Uterus (tissue), 4 donors: ENCODE data around the gene COL5A1. TPM values are rescaled to one million over a fixed set of nuclear protein-coding genes. Genes with fewer than 3 reads are reported as not detected.

Experiments
- DNase-seq, 2 donors: peaks; one replicate each; pipeline ENCODE4 v3.0.0-alpha.2; 2019 to 2020
- H3K27ac ChIP-seq, 2 donors: fragments of 200-600 bp; sonication (generic); 1 replicate in 1 of 2; 2 replicates in 1 of 2; pipeline ENCODE4 v1.5.1; 2016 to 2018
- H3K27me3 ChIP-seq, 2 donors: fragments of 200-600 bp; sonication (generic); one replicate each; pipeline ENCODE4 v1.5.1; 2018 to 2019; ENCODE audit warnings: control low read depth in 1 of 2
- H3K36me3 ChIP-seq, 2 donors: fragments of 200-600 bp; sonication (generic); one replicate each; pipeline ENCODE4 v1.5.1; 2019; ENCODE audit warnings: control low read depth in 1 of 2
- H3K4me1 ChIP-seq, 2 donors: fragments of 200-600 bp; sonication (generic); one replicate each; pipeline ENCODE4 v1.5.1; 2018 to 2019; ENCODE audit warnings: control low read depth in 1 of 2
- H3K4me3 ChIP-seq, 2 donors: fragments of 200-600 bp; sonication (generic); 1 replicate in 1 of 2; 2 replicates in 1 of 2; pipeline ENCODE4 v1.5.1; 2018 to 2019; ENCODE audit warnings: mild to moderate bottlenecking in 1 of 2
- H3K9me3 ChIP-seq, 2 donors: fragments of 200-600 bp; sonication (generic); one replicate each; pipeline ENCODE4 v1.5.1; 2019; ENCODE audit warnings: control low read depth in 1 of 2
- POLR2A ChIP-seq, 2 donors: fragments of 450-650 bp; IDR thresholded peaks; one replicate each; pipeline ENCODE4 v1.6.1; 2016; ENCODE audit warnings: antibody characterized with exemption in 2 of 2, mild to moderate bottlenecking in 1 of 2, moderate library complexity in 1 of 2
- intact Hi-C: fragments of 100-400 bp; cut with DNase I; formaldehyde crosslinking; loops from one replicate; pipeline ENCODE4 v1.15.1; 2023; ENCODE audit warnings: low total_unique reads
- total RNA-seq, 4 donors: library from RNA; depleted of rRNA in 3 of 4; stranded (reverse); fragments of >200 nt in 3 of 4; gene quantifications; one replicate each; pipeline versions ENCODE4 v1.1.0 to v1.2.4, GENCODE V29; 2014 to 2023
- TF ChIP-seq, protein P1 (sequence below), 4 experiments: fragments of 200-600 bp in 2 of 4; fragments of 450-650 bp in 2 of 4; sonication (generic) in 2 of 4; IDR thresholded peaks; one replicate each; pipeline ENCODE4 v1.5.1; 2016 to 2019; ENCODE audit warnings: antibody characterized with exemption in 4 of 4, mild to moderate bottlenecking in 2 of 4, moderate library complexity in 1 of 4
- donor health status: DM: yes; HTN: yes; CAD: no.

COL5A1 gene
- total RNA-seq, 4 donors from 2014 or later: 21.2 to 604 (median 129) TPM

DNA sequence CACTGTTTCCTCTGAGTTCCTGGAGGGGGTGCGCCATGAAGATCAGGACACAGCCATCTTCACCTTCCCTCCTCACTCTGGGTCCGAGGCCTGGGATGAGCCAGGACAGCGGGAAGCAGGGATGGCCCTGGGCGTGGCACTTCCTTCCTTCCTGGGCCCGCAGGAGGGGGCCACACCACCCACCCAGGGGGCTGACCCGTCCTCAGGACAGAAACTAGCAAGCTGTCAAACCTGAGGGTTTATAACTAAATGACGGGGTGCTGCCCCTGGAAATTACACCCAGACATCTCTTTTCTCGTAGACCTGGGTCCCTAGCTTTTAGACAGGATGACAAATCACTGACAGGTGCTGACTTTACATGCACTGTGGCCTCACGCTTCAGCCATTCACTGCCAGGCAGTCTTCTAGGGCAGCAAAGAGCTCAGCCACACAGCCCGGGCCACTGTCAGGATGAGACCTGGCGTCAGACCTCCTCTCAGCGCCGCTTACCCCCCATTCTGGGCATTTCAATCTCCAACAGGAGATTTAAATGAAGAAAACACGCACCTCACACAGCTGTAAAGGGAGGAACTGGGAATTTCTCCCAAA lies 247.1 kb downstream of the COL5A1 start:
- DNase-seq: no peak
- no peaks in the 10 kb centered on the region for H3K4me1 ChIP-seq
- H3K36me3 ChIP-seq: no peaks in the 10 kb centered on the region
- intact Hi-C loops: no loop called here
- no peak for TF ChIP-seq POLR2A (IDR thresholded peaks at IDR 0.05)
- TF ChIP-seq, protein P1, sequence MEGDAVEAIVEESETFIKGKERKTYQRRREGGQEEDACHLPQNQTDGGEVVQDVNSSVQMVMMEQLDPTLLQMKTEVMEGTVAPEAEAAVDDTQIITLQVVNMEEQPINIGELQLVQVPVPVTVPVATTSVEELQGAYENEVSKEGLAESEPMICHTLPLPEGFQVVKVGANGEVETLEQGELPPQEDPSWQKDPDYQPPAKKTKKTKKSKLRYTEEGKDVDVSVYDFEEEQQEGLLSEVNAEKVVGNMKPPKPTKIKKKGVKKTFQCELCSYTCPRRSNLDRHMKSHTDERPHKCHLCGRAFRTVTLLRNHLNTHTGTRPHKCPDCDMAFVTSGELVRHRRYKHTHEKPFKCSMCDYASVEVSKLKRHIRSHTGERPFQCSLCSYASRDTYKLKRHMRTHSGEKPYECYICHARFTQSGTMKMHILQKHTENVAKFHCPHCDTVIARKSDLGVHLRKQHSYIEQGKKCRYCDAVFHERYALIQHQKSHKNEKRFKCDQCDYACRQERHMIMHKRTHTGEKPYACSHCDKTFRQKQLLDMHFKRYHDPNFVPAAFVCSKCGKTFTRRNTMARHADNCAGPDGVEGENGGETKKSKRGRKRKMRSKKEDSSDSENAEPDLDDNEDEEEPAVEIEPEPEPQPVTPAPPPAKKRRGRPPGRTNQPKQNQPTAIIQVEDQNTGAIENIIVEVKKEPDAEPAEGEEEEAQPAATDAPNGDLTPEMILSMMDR (IDR thresholded peaks at IDR 0.05): no peak
- no peak overlapping the region for H3K4me3 ChIP-seq
- no peaks in the 10 kb centered on the region for H3K9me3 ChIP-seq
- H3K27ac ChIP-seq: no peak overlapping the region
- H3K27me3 ChIP-seq: no peaks in the 10 kb centered on the region

DNA sequence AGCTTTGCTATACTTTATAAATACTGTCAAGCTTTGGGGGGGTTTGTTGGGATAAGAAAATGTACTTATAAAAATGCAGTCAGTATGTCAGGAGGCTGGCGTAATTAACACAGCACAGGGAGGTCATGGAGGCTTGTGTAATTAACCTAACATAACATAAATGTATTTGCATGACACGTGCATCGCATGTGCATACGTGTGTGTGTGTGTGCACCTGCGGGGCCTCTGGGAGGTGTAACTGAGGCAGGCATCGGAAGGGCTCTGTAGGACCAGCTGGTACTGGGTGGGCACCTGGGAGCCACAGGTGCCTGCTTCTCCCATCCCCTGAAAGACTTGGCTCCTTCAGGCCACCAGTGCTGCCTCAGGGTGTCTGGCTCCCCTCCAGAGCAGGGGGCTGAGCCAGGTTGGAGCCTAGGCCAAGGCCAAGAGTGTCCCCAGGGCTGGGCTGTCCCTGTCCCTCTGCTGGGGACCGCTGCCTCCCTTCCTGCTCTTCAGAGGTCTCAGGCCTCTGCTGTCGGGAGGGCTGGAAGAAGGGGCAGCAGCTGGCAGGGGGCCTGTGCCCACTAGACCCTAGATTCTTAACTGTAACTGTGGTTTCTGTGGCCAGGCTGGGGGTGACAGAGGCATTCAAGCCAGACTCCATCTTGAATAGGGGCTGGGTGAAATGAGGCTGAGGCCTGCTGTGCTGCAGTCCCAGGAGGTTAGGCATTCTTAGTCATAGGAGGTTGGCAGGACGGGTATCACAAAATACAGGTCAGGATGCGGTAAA lies 248.0 kb downstream of the COL5A1 start:
- Histone ChIP-seq H3K27me3 (no peaks in the 10 kb centered on the region), H3K4me3 (no peak overlapping the region), H3K36me3 (no peaks in the 10 kb centered on the region), H3K4me1 (no peaks in the 10 kb centered on the region), H3K27ac (no peak overlapping the region), H3K9me3 (no peaks in the 10 kb centered on the region)
- peak in 1 of 2 donors; percentile 9 for DNase-seq
- intact Hi-C loops: no loop called here
- TF ChIP-seq, protein P1 (IDR thresholded peaks at IDR 0.05): no peak
- TF ChIP-seq POLR2A (IDR thresholded peaks at IDR 0.05): no peak

DNA sequence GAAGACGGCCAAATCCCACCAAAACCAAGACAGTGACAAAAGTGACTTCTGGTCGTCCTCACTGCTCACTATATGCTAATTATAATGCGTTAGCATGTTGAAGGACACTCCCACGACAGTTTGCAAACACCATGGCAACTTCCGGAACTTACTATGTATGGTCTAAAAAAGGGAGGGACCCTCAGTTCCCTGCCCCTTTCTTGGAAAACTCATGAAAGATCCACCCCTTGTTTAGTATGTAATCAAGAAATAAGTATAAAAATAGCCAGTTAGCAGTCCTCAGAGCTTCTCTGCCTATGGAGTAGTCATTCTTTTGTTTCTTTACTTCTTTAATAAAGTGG lies 248.5 kb downstream of the COL5A1 start:
- no peak overlapping the region for H3K27ac ChIP-seq
- intact Hi-C loops: no loop called here
- no peak overlapping the region for H3K4me3 ChIP-seq
- peaks cover 0 to 5% of the 10 kb centered on the region in 2 donors for H3K4me1 ChIP-seq
- H3K9me3 ChIP-seq: no peaks in the 10 kb centered on the region
- H3K36me3 ChIP-seq: no peaks in the 10 kb centered on the region
- no peaks in the 10 kb centered on the region for H3K27me3 ChIP-seq
- no peak for DNase-seq
- TF ChIP-seq, protein P1 (IDR thresholded peaks at IDR 0.05): no peak
- no peak for TF ChIP-seq POLR2A (IDR thresholded peaks at IDR 0.05)

DNA sequence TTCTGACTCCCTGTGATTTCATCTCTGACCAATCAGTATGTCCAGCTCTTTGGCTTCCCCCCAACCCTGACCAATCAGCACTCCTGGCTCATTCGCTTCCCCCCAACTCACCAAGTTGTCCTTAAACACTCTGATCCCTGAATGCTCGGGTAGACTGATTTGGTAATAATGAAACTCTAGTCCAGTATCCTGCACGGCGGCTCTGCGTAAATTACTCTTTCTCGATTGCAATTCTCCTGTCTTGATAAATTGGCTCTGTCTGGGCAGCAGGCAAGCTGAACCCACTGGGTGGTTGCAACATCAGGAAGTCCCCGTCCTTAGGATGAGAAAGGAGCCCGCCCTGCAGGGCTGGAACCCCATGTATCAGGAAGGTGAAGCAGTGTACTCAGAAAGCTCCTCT lies 249.4 kb downstream of the COL5A1 start:
- H3K27me3 ChIP-seq: no peaks in the 10 kb centered on the region
- H3K27ac ChIP-seq: no peak overlapping the region
- no peaks in the 10 kb centered on the region for H3K36me3 ChIP-seq
- no peak for TF ChIP-seq POLR2A (IDR thresholded peaks at IDR 0.05)
- TF ChIP-seq, protein P1 (IDR thresholded peaks at IDR 0.05): no peak
- H3K4me1 ChIP-seq: peaks cover 0 to 11% of the 10 kb centered on the region in 2 donors
- peak in 1 of 2 donors; percentile 11 for DNase-seq
- no peaks in the 10 kb centered on the region for H3K9me3 ChIP-seq
- intact Hi-C loops: no loop called here
- no peak overlapping the region for H3K4me3 ChIP-seq

DNA sequence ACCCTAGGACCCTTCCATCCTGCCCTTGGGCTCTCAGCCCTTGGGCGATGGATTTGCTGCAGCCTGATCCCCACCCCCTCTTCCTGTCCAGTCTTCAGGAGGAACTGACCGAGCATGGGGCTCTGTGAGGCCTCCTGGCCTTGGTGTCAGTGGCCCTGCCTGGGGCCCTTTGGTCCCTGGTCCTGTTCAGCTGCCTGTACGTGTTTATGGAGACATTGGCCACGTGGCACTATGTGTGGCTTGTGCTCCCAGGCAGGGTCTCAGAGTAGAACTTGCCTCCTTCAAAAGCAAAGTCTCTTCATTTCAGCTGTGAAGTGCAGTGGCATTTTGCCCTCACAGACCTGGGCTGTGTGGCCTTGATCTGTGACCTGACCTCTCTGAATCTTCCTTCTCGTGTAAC lies 250.1 kb downstream of the COL5A1 start:
- intact Hi-C loops: no loop called here
- no peak overlapping the region for H3K4me3 ChIP-seq
- DNase-seq: peak in 1 of 2 donors; percentile 8

More for the DNA sequence above, 250.1 kb downstream of the COL5A1 start:
- H3K27ac ChIP-seq: no peak overlapping the region
- no peaks in the 10 kb centered on the region for H3K27me3 ChIP-seq
- no peaks in the 10 kb centered on the region for H3K9me3 ChIP-seq
- no peaks in the 10 kb centered on the region for H3K36me3 ChIP-seq
- TF ChIP-seq, protein P1 (IDR thresholded peaks at IDR 0.05): no peak
- no peak for TF ChIP-seq POLR2A (IDR thresholded peaks at IDR 0.05)
- H3K4me1 ChIP-seq: peaks cover 5 to 11% of the 10 kb centered on the region in 2 donors
